ENCODE results near the gene HPN. TPM values are rescaled to one million over a fixed set of nuclear protein-coding genes. Genes with fewer than 3 reads are reported as not detected.

HPN gene
- polyA plus RNA-seq, 12 donors, result 0.11 to 57.4 (median 0.41) TPM; not detected in 2

- no peak for DNase-seq
Observed at GRCh38 chr19:35104361-35104760, 62.8 kb downstream of the HPN start.

GRCh38 chr19:35105047-35105410 lies 63.5 kb downstream of the HPN start:
- no peak for DNase-seq

GRCh38 chr19:35105411-35106290 lies 64.1 kb downstream of the HPN start:
- DNase-seq, result no peak

GRCh38 chr19:35106291-35106583 lies 64.7 kb downstream of the HPN start:
- no peak for DNase-seq

- no peak for DNase-seq
Observed at GRCh38 chr19:35106898-35107541, 65.5 kb downstream of the HPN start.

GRCh38 chr19:35107545-35107944 lies 66.0 kb downstream of the HPN start:
- no peak for DNase-seq

GRCh38 chr19:35108730-35109129 lies 67.2 kb downstream of the HPN start:
- DNase-seq, result no peak

GRCh38 chr19:35109395-35110112 lies 68.0 kb downstream of the HPN start:
- no peak for DNase-seq

- no peak for DNase-seq
Observed at GRCh38 chr19:35110974-35111373, 69.5 kb downstream of the HPN start.

GRCh38 chr19:35112995-35113688 lies 71.6 kb downstream of the HPN start:
- no peak for DNase-seq

GRCh38 chr19:35114353-35115176 lies 73.0 kb downstream of the HPN start:
- peak; percentile 83 for DNase-seq

GRCh38 chr19:35115177-35115951 lies 73.8 kb downstream of the HPN start, which contains the start of gene FXYD3:
FXYD3 (plus strand) TSS chr19:35115823; CDS start chr19:35119377, 3,554 bp downstream.
- DNase-seq, result no peak

Other genes with a start within 250 kb of the HPN start
- 1 to 10 TPM in 10 of 12 donors, not detected in 2; 3.3 to 7.3 (median 4.0) TPM for gene ZNF30, start 114.8 kb upstream of the HPN start, polyA plus RNA-seq (ENCODE audit: insufficient read length in 12 of 12)
- 1 to 10 TPM in 10 of 12 donors, not detected in 2; 2.5 to 3.8 (median 3.2) TPM for gene ZNF792, start 77.5 kb upstream of the HPN start, polyA plus RNA-seq (ENCODE audit: insufficient read length in 12 of 12)
- gene GRAMD1A, start 41.4 kb upstream of the HPN start, polyA plus RNA-seq (ENCODE audit: insufficient read length in 12 of 12), result 10 to 100 TPM in 11 of 12 donors, not detected in 1; 30.1 to 70.3 (median 37.0) TPM
- 1 to 10 TPM in 11 of 12 donors, not detected in 1; 2.1 to 7.4 (median 5.4) TPM for gene SCN1B, start 11.3 kb upstream of the HPN start, polyA plus RNA-seq (ENCODE audit: insufficient read length in 12 of 12)
- 100 to 1,000 TPM in 1 of 12 donors, 10 to 100 TPM in 2, 1 to 10 TPM in 3, under 1 TPM in 4, not detected in 2; 0.26 to 316 (median 1.2) TPM for gene FXYD3, start 74.1 kb downstream of the HPN start, polyA plus RNA-seq (ENCODE audit: insufficient read length in 12 of 12)
- 10 to 100 TPM in 7 of 12 donors, 1 to 10 TPM in 4, not detected in 1; 8.0 to 14.6 (median 12.0) TPM for gene LGI4, start 93.3 kb downstream of the HPN start, polyA plus RNA-seq (ENCODE audit: insufficient read length in 12 of 12)
- gene FXYD1, start 97.1 kb downstream of the HPN start, polyA plus RNA-seq (ENCODE audit: insufficient read length in 12 of 12), result 100 to 1,000 TPM in 11 of 12 donors, not detected in 1; 102 to 315 (median 204) TPM
- gene FXYD7, start 101.5 kb downstream of the HPN start, polyA plus RNA-seq (ENCODE audit: insufficient read length in 12 of 12), result 1 to 10 TPM in 5 of 12 donors, under 1 TPM in 5, not detected in 2; 0.53 to 2.2 (median 1.1) TPM
- gene FXYD5, start 113.0 kb downstream of the HPN start, polyA plus RNA-seq (ENCODE audit: insufficient read length in 12 of 12), result 10 to 100 TPM in 11 of 12 donors, not detected in 1; 15.6 to 81.8 (median 18.8) TPM
- not detected for gene FAM187B, start 187.0 kb downstream of the HPN start, polyA plus RNA-seq (ENCODE audit: insufficient read length in 12 of 12)
- 10 to 100 TPM in 3 of 12 donors, 1 to 10 TPM in 8, not detected in 1; 1.9 to 27.8 (median 5.0) TPM for gene LSR, start 207.3 kb downstream of the HPN start, polyA plus RNA-seq (ENCODE audit: insufficient read length in 12 of 12)
- 100 to 1,000 TPM in 6 of 12 donors, 10 to 100 TPM in 5, not detected in 1; 91.0 to 157 (median 104) TPM for gene USF2, start 227.2 kb downstream of the HPN start, polyA plus RNA-seq (ENCODE audit: insufficient read length in 12 of 12)
- gene HAMP, start 240.8 kb downstream of the HPN start, polyA plus RNA-seq (ENCODE audit: insufficient read length in 12 of 12), result under 1 TPM in 6 of 12 donors, not detected in 6; 0.09 to 0.32 (median 0.14) TPM

Measured in muscle of arm (tissue), 12 donors.